PC-3 (cell line): ENCODE data around the gene TMC3. TPM values are rescaled to one million over a fixed set of nuclear protein-coding genes. Genes with fewer than 3 reads are reported as not detected.

Experiments
- ATAC-seq: fragments of 200-7000 bp; cut with Tn5 transposase; 2 replicates; pipeline ENCODE4 v1.9.1; 2020; ENCODE audit warnings: mild to moderate bottlenecking, moderate library complexity
- BruUV-seq: library from RNA; stranded (reverse); fragments of 400-500 nt; replicated peaks from 2 replicates; lab custom pipeline; 2021; lab: Mats Ljungman, UMichigan
- CTCF ChIA-PET: fragments of 300-600 bp; sonication (Branson Sonifier 250); formaldehyde crosslinking; loops from one replicate; lab custom pipeline; 2022; ENCODE audit warnings: antibody characterized with exemption; lab: Charles Lee
- POLR2A ChIA-PET: fragments of 300-600 bp; sonication (Branson Sonifier 250); formaldehyde crosslinking; loops from one replicate; lab custom pipeline; 2022; ENCODE audit warnings: antibody characterized with exemption; ENCODE audit not compliant: unreplicated experiment; lab: Charles Lee
- DNase-seq: peaks from one replicate; pipeline ENCODE4 v3.0.0-alpha.2; 2015
- H2AFZ ChIP-seq: fragments of 300-600 bp; sonication (generic); 2 replicates; pipeline ENCODE4 v1.6.0; 2016; ENCODE audit warnings: antibody characterized with exemption, low read length
- H3F3A ChIP-seq: fragments of 300-600 bp; sonication (generic); one replicate; pipeline ENCODE4 v1.6.0; 2017; ENCODE audit warnings: antibody characterized with exemption, low read length, control low read depth, mild to moderate bottlenecking; ENCODE audit not compliant: unreplicated experiment
- H3K27ac ChIP-seq: fragments of 300-600 bp; sonication (generic); 2 replicates; pipeline ENCODE4 v1.5.1; 2016; ENCODE audit warnings: mild to moderate bottlenecking, low read length
- H3K27me3 ChIP-seq: fragments of 300-600 bp; sonication (generic); 2 replicates; pipeline ENCODE4 v1.6.1; 2016; ENCODE audit warnings: low read length, mixed read lengths
- H3K36me3 ChIP-seq: fragments of 300-600 bp; sonication (generic); 2 replicates; pipeline ENCODE4 v1.6.1; 2016; ENCODE audit warnings: low read depth, mixed run types, low read length, mixed read lengths
- H3K4me1 ChIP-seq: fragments of 300-600 bp; sonication (generic); 2 replicates; pipeline ENCODE4 v1.5.1; 2016; ENCODE audit warnings: low read length; ENCODE audit not compliant: insufficient read depth
- H3K4me2 ChIP-seq: fragments of 300-600 bp; sonication (generic); 2 replicates; pipeline ENCODE4 v1.6.0; 2016; ENCODE audit warnings: low read length
- H3K4me3 ChIP-seq: fragments of 300-600 bp; sonication (generic); 2 replicates; pipeline ENCODE4 v1.5.1; 2016; ENCODE audit warnings: mild to moderate bottlenecking, low read length, mixed read lengths
- H3K79me2 ChIP-seq: fragments of 300-600 bp; sonication (generic); 2 replicates; pipeline ENCODE4 v1.6.1; 2017; ENCODE audit warnings: low read length, mixed read lengths
- H3K9ac ChIP-seq: fragments of 300-600 bp; sonication (generic); 2 replicates; pipeline ENCODE4 v1.6.0; 2016; ENCODE audit warnings: mild to moderate bottlenecking, low read length
- H3K9me2 ChIP-seq: fragments of 300-600 bp; sonication (generic); replicated peaks from 2 replicates; pipeline ENCODE4 v1.6.1; 2016; ENCODE audit warnings: mixed run types, low read length, mixed read lengths
- H3K9me3 ChIP-seq: fragments of 300-600 bp; sonication (generic); 2 replicates; pipeline ENCODE4 v1.6.1; 2016; ENCODE audit warnings: low read length, mixed read lengths
- H4K20me1 ChIP-seq: fragments of 300-600 bp; sonication (generic); 2 replicates; pipeline ENCODE4 v1.6.1; 2016; ENCODE audit warnings: low read length, mixed read lengths
- CTCF ChIP-seq: fragments of 300-600 bp; sonication (generic); conservative IDR thresholded peaks from 2 replicates; pipeline ENCODE4 v1.5.1; 2017; ENCODE audit warnings: antibody characterized with exemption, low read depth, mild to moderate bottlenecking, low read length
- EZH2 ChIP-seq: fragments of 300-600 bp; sonication (generic); IDR thresholded peaks from one replicate; pipeline ENCODE4 v1.6.1; 2017; ENCODE audit warnings: antibody characterized with exemption, mild to moderate bottlenecking, low read length; ENCODE audit not compliant: unreplicated experiment
- EZH2phosphoT487 ChIP-seq: fragments of 300-600 bp; sonication (generic); IDR thresholded peaks from 2 replicates; pipeline ENCODE4 v1.6.1; 2018; ENCODE audit warnings: mild to moderate bottlenecking, antibody characterized with exemption, low read length, borderline replicate concordance
- intact Hi-C: fragments of 100-400 bp; cut with micrococcal nuclease; formaldehyde crosslinking; loops from 2 replicates; pipeline ENCODE4 v1.9.0; 2023
- total RNA-seq: library from RNA; depleted of rRNA; stranded (reverse); fragments of >200 nt; gene quantifications from 2 replicates; pipeline ENCODE4 v1.2.3, GENCODE V29; 2014

The TMC3 gene
- total RNA-seq, 1 experiment from 2014 or later, result not detected

DNA sequence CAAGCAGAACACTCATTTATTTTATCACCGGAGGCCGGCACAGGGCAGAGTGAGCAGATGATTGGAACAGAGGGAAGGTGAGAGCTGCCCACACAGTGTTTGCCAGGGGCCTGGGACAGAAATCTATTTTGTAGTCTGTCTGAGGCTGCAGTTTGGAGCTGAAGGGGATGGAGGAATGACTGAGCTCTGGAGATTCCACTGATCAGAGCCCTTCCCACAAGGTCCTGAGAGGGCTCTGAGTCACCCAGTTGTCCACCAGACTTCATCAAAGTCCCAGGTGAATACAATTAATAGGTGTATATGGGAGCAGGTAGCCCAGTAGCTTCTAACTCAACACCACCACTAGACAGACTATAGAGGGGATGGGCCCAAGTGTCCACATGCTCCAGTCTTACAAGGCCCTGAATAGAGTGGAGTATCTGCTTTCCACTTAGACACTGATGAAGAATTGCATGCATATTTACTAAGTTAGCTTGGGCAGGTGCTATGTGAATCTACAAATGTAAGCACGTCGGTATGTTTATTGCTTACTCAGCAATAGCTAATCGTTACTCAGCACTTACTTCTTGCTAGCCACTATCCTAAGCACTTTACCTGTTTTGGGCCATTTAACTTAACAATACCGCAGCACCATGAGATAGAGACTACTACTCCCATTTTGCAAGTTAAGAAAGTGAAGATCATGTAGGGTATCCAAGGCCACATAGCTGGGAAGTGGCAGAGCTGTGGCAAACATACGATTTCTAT lies 47.4 kb downstream of the TMC3 start:
- no peaks in the 10 kb centered on the region for H3K27me3 ChIP-seq
- no peak for ATAC-seq
- H3K9me3 ChIP-seq, result no peaks in the 10 kb centered on the region
- no peak for DNase-seq
- POLR2A ChIA-PET, result interaction anchor here (0.6 kb wide), 1 partner anchor 34 kb away, joined by 3 read pairs; no protein-coding TSS in a partner anchor
- H3K36me3 ChIP-seq, result no peaks in the 10 kb centered on the region
- BruUV-seq, result no TSS peak
- no peaks in the 10 kb centered on the region for H4K20me1 ChIP-seq
- H3K79me2 ChIP-seq, result no peaks in the 10 kb centered on the region
- H3K4me2 ChIP-seq, result no peak overlapping the region
- no peaks in the 10 kb centered on the region for H3K9me2 ChIP-seq
- no peak overlapping the region for H3K9ac ChIP-seq
- CTCF ChIA-PET, result no interaction called here
- no peak overlapping the region for H3K4me3 ChIP-seq
- TF ChIP-seq EZH2, result no peak
- TF ChIP-seq EZH2phosphoT487, result no peak
- no peak for TF ChIP-seq CTCF
- intact Hi-C loops, result no loop called here
- no peak overlapping the region for H2AFZ ChIP-seq
- peaks cover 7% of the 10 kb centered on the region; the same call in 1 of the 2 replicates for H3K4me1 ChIP-seq
- H3K27ac ChIP-seq, result no peak overlapping the region
- no peaks in the 10 kb centered on the region for H3F3A ChIP-seq

GRCh38 chr15:81323944-81324881 lies 49.8 kb downstream of the TMC3 start, which contains the start of gene STARD5:
TSS of gene STARD5 (minus strand) at chr15:81324141. CDS start at chr15:81324099, 42 bp downstream.
- DNase-seq (peak; percentile 97), ATAC-seq (peak; percentile 100)
- peaks cover 7% of the 10 kb centered on the region; the same call in 1 of the 2 replicates for H3K4me1 ChIP-seq
- no peaks in the 10 kb centered on the region for H3K9me3 ChIP-seq
- no peaks in the 10 kb centered on the region for H3K9me2 ChIP-seq
- H3K36me3 ChIP-seq, result no peaks in the 10 kb centered on the region
- BruUV-seq, result TSS peak; percentile 84
- no peaks in the 10 kb centered on the region for H3K27me3 ChIP-seq
- no peaks in the 10 kb centered on the region for H4K20me1 ChIP-seq
- no peaks in the 10 kb centered on the region for H3K79me2 ChIP-seq
- no peaks in the 10 kb centered on the region for H3F3A ChIP-seq
- no peak within 1 kb of the TSS for H3K27ac ChIP-seq
- ChIA-PET CTCF (no interaction called here), POLR2A (interaction anchor here (0.5 kb wide), 1 partner anchor 256 kb away, joined by 3 read pairs; no protein-coding TSS in a partner anchor)
- no peak for TF ChIP-seq CTCF
- no peak for TF ChIP-seq EZH2phosphoT487
- no peak for TF ChIP-seq EZH2
- peak within 1 kb of the TSS; percentile 82 for H3K4me3 ChIP-seq
- peak within 1 kb of the TSS; percentile 95 for H3K4me2 ChIP-seq
- H3K9ac ChIP-seq, result peak within 1 kb of the TSS; percentile 72
- intact Hi-C loops, result loop anchor here (1.0 kb wide), 1 partner anchor 14 kb away; no protein-coding TSS in a partner anchor
- H2AFZ ChIP-seq, result peak within 1 kb of the TSS; percentile 99
